ENCODE data around the gene PSME3. TPM values are rescaled to one million over a fixed set of nuclear protein-coding genes. Genes with fewer than 3 reads are reported as not detected.
"Not testable (repeated sequence)": the region's sequence is repeated elsewhere in the genome, so short reads cannot be mapped to it uniquely, and the experiment has no call there.

The PSME3 gene
- total RNA-seq, 2 experiments from 2014 or later = 226 to 244 TPM

DNA sequence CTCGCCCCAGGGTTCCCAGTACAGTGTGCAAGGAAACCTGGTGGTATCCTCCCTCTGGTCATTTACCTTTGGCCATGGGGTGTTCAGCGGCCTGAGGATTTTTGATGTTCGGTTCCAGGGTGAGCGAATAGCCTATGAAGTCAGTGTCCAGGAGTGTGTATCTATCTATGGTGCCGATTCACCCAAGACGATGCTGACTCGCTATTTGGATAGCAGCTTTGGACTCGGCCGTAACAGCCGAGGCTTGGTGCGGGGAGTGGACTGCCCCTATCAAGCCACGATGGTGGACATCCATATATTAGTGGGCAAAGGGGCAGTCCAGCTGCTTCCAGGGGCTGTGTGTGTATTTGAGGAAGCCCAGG, 12.3 kb downstream of the PSME3 start:
- POLR2A ChIA-PET = interaction anchor here (1.0 to 1.7 kb wide), 3 partner anchors 12 to 152 kb away, joined by 3 to 4 read pairs (median 3); partner anchors contain the start of genes BECN1, PSME3 and RPL27
- CTCF ChIA-PET = interaction anchor here (0.6 to 2.0 kb wide), 4 partner anchors 22 to 1172 kb away, joined by 3 to 8 read pairs (median 4); partner anchors contain the start of genes BECN1 and RPL27

GRCh38 chr17:42845918-42846593, 12.9 kb downstream of the PSME3 start:
- ChIA-PET POLR2A (interaction anchor here (1.0 to 1.7 kb wide), 3 partner anchors 13 to 152 kb away, joined by 3 to 4 read pairs (median 3); partner anchors contain the start of genes BECN1, PSME3 and RPL27), CTCF (interaction anchor here (0.6 to 2.0 kb wide), 4 partner anchors 13 to 1172 kb away, joined by 3 to 8 read pairs (median 3); partner anchors contain the start of genes PSME3 and RPL27)

- CTCF ChIA-PET = interaction anchor here (0.9 to 2.0 kb wide), 2 partner anchors 14 to 151 kb away, joined by 3 to 8 read pairs; partner anchors contain the start of genes PSME3 and RPL27
- POLR2A ChIA-PET = interaction anchor here (1.7 kb wide), 1 partner anchor 13 kb away, joined by 4 read pairs; the partner anchor contains the start of gene PSME3
These were observed 13.5 kb downstream of the PSME3 start for GRCh38 chr17:42846594-42847280.

- CTCF ChIA-PET = interaction anchor here (0.6 to 0.7 kb wide), 3 partner anchors 8 to 117 kb away, joined by 3 to 4 read pairs (median 3); no protein-coding TSS in a partner anchor
- POLR2A ChIA-PET = interaction anchor here (0.6 kb wide), 2 partner anchors 31 to 156 kb away, joined by 3 read pairs; no protein-coding TSS in a partner anchor
These were observed 14.9 kb downstream of the PSME3 start for GRCh38 chr17:42848093-42848492.

DNA sequence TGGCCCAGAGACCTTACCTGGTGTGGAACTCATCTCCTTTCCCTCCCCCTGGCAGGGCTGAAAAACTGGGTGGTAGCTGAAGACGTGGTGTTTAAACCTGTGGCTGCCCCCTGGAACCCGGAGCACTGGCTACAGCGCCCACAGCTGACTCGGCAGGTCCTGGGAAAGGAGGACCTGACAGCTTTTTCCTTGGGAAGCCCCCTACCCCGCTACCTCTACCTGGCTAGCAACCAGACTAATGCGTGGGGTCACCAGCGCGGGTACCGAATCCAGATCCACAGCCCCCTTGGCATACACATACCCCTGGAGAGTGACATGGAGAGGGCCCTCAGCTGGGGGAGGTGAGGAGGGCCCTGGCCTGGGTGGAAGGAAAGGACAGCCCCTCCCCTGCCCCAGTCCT, 15.8 kb downstream of the PSME3 start:
- POLR2A ChIA-PET = no interaction called here
- CTCF ChIA-PET = no interaction called here

DNA sequence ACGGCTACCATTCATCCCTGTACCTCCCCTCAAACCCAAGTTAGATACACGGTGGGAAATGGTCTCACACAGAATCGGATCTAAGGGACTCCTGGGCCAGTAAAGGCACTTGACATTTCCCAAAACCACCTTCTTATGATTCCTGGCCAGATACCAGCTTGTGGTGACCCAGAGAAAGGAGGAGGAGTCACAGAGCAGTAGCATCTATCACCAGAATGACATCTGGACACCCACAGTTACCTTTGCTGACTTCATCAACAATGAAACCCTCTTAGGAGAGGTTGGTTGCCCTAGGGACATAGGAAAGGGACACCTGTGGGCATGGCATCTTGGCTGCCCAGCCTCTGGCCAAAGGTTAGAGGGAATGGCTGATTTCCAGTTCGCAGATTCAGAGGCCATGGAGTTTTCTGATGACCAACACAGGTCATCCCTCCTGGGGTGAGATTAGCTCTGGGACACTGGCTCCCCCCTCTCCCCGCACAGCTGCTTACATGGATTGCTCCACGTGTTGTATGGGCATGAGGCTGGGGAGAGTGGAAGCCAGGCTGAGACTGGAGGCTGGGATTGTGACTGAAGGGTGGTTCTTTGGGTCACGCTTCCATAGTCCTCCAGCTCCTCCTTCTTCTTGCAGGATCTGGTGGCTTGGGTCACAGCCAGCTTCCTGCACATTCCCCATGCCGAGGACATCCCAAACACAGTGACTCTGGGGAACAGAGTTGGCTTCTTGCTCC, 16.4 kb downstream of the PSME3 start:
- POLR2A ChIA-PET = no interaction called here

GRCh38 chr17:42850954-42851353, 17.8 kb downstream of the PSME3 start, which contains the start of gene AOC3:
Gene AOC3, plus strand, starts transcription at chr17:42851199. Its CDS starts 145 bp downstream, at chr17:42851344.
- POLR2A ChIA-PET = no interaction called here
- CTCF ChIA-PET = no interaction called here

More for the DNA sequence above, 16.4 kb downstream of the PSME3 start:
- CTCF ChIA-PET = no interaction called here

- POLR2A ChIA-PET, CTCF ChIA-PET: not testable (repeated sequence)
These were observed 18.4 kb downstream of the PSME3 start for GRCh38 chr17:42851371-42852240.

DNA sequence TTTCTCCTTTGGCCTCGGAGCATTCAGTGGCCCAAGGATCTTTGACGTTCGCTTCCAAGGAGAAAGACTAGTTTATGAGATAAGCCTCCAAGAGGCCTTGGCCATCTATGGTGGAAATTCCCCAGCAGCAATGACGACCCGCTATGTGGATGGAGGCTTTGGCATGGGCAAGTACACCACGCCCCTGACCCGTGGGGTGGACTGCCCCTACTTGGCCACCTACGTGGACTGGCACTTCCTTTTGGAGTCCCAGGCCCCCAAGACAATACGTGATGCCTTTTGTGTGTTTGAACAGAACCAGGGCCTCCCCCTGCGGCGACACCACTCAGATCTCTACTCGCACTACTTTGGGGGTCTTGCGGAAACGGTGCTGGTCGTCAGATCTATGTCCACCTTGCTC, 19.2 kb downstream of the PSME3 start:
- POLR2A ChIA-PET = no interaction called here
- CTCF ChIA-PET = no interaction called here

- CTCF ChIA-PET = no interaction called here
- POLR2A ChIA-PET = no interaction called here
These were observed 19.8 kb downstream of the PSME3 start for GRCh38 chr17:42853004-42853403.

DNA sequence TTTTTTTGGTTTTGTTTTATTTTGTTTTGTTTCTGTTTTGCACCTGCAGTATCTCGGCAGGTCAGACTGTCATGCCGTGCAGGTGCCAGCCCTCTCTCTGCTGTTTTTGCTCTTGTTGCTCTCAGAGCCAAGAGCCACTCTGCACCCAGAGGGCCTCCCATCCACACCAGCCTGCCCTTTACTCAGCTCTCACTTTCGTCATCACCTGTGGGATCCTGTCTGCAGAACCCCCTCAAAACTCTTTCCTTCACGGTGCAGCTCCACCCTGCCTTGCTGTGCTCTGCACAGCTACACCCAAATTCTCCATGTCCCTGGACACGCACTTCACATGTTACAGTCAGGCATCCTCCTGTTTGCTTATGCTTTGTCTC, 20.4 kb downstream of the PSME3 start:
- ChIA-PET POLR2A (no interaction called here), CTCF (no interaction called here)

- ChIA-PET POLR2A (no interaction called here), CTCF (interaction anchor here (0.6 kb wide), 1 partner anchor 89 kb away, joined by 3 read pairs; no protein-coding TSS in a partner anchor)
These were observed 21.0 kb downstream of the PSME3 start for GRCh38 chr17:42853968-42854790.

DNA sequence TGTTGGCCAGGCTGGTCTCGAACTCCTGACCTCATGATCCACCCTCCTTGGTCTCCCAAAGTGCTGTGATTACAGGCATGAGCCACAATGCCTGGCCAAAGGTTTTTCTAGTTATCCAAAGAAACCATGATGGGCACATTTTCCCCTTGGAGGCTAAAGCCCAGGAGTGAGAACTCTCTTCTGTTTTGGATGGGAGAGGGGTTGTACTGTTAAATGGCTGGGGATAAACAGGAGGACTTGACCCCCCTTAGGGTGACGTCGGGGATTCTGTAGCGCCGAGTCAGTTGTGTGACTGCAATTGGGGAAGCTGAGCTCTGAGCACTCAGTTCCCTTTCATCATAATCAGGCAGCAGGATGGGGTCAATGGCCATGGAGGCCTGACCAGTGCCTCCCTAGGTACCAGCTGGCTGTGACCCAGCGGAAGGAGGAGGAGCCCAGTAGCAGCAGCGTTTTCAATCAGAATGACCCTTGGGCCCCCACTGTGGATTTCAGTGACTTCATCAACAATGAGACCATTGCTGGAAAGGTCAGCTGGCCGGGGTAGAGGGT, 21.9 kb downstream of the PSME3 start:
- CTCF ChIA-PET = no interaction called here
- POLR2A ChIA-PET = no interaction called here

DNA sequence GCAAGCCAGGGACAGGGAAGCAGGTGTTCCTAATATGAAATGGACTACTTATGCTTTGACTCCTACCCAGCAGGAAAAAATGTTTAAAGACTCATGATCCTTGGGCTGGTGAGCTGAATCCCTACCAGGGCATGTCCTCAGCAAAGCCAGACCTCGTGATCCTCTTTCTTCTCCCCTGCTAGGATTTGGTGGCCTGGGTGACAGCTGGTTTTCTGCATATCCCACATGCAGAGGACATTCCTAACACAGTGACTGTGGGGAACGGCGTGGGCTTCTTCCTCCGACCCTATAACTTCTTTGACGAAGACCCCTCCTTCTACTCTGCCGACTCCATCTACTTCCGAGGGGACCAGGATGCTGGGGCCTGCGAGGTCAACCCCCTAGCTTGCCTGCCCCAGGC, 22.9 kb downstream of the PSME3 start:
- CTCF ChIA-PET, POLR2A ChIA-PET: not testable (repeated sequence)

DNA sequence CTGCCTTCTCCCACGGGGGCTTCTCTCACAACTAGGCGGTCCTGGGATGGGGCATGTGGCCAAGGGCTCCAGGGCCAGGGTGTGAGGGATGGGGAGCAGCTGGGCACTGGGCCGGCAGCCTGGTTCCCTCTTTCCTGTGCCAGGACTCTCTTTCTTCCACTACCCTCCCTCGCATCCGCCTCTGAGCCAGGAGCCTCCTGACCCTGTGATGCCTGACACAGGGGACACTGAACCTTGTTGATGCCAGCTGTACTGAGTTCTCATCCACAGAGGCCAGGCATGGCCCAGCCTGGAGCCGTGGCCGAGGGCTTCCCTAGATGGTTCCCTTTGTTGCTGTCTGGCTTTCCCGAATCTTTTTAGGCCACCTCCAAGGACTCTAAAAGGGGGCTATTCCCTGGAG, 23.3 kb downstream of the PSME3 start:
- CTCF ChIA-PET, POLR2A ChIA-PET: not testable (repeated sequence)

DNA sequence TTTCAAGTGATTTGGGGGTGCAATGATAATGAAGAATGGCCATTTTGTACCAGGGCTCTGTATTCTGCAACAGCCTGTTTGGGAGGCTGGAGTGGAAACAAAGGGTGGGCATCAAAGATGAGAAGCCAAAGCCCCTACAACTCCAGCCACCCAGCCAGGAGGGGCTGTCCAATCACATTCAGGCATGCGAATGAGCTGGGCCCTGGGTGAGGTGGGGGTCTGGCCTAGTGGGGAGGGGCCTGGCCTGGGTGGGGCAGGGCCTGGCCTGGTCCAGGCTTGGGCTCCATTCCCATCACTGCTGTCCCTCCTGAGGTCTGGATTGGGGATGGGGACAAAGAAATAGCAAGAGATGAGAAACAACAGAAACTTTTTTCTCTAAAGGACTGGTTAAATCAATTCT, 24.2 kb downstream of the PSME3 start:
- CTCF ChIA-PET = no interaction called here
- POLR2A ChIA-PET = no interaction called here

- ChIA-PET POLR2A (no interaction called here), CTCF (no interaction called here)
These were observed 32.5 kb downstream of the PSME3 start for GRCh38 chr17:42865638-42866094.

DNA sequence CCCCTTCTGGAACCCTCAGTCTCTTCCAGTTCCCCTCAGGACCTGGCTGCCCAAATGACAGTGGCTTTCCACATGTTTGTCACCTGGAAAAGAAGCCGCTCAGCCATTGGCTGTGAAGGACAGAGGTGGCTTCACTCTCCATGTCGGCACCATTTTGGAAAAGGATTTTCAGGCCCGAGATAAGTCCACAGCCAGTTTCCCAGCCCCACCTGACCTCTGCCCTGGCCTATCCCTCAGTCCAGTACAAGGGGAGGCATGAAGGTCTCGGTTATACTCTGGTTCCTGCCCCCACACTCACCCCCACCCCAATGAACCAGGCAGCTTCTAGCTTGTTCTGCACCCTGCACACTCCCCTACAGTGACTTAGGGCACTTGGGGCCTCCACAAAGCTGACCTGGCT, 33.0 kb downstream of the PSME3 start:
- CTCF ChIA-PET = no interaction called here
- POLR2A ChIA-PET = no interaction called here
